AG09319 (cell line): ENCODE results near the gene ST7L.

Source experiments
- DNase-seq: peaks from one replicate; pipeline ENCODE4 v3.0.0-alpha.2; 2010; ENCODE audit warnings: low read depth; ENCODE audit errors: extremely low read depth
- CTCF ChIP-seq: IDR thresholded peaks from 2 replicates; pipeline ENCODE4 v1.5.1; 2011; ENCODE audit warnings: low read depth, mild to moderate bottlenecking, inconsistent platforms, low read length, moderate library complexity

The ST7L gene

GRCh38 chr1:112548547-112548946, 70.4 kb downstream of the ST7L start:
- TF ChIP-seq CTCF, result no peak
- no peak for DNase-seq

- no peak for TF ChIP-seq CTCF
- no peak for DNase-seq
These were observed 72.9 kb downstream of the ST7L start for GRCh38 chr1:112546076-112546475.

- TF ChIP-seq CTCF, result no peak
- no peak for DNase-seq
These were observed 74.2 kb downstream of the ST7L start for GRCh38 chr1:112544751-112545150.

- TF ChIP-seq CTCF, result no peak
- peak; percentile 60 for DNase-seq
These were observed 74.8 kb downstream of the ST7L start for GRCh38 chr1:112544011-112544688.

- DNase-seq, result no peak
- TF ChIP-seq CTCF, result no peak
These were observed 76.6 kb downstream of the ST7L start for GRCh38 chr1:112542206-112542973.

- no peak for TF ChIP-seq CTCF
- DNase-seq, result no peak
These were observed 77.6 kb downstream of the ST7L start for GRCh38 chr1:112541299-112541698.

GRCh38 chr1:112540226-112540794, 78.6 kb downstream of the ST7L start:
- DNase-seq, result no peak
- no peak for TF ChIP-seq CTCF
